Endothelial cell of umbilical vein (primary cell): Measurements from ENCODE around the gene MAP3K19. TPM values are rescaled to one million over a fixed set of nuclear protein-coding genes. Genes with fewer than 3 reads are reported as not detected.

Experiments used
- BruUV-seq: library from RNA; stranded (reverse); fragments of 400-500 nt; replicated peaks from 2 replicates; lab custom pipeline; 2021; lab: Mats Ljungman, UMichigan
- CTCF ChIA-PET: fragments of 300-600, 350-600 bp; sonication (Branson Sonifier 250); formaldehyde crosslinking; loops from one replicate; lab custom pipeline; 2021; ENCODE audit warnings: antibody characterized with exemption, inconsistent platforms; lab: Charles Lee
- POLR2A ChIA-PET: fragments of 300-600, 350-600 bp; sonication (Branson Sonifier 250); formaldehyde crosslinking; loops from one replicate; lab custom pipeline; 2021; ENCODE audit warnings: antibody characterized with exemption, inconsistent platforms; lab: Charles Lee
- DNase-seq: peaks from one replicate; pipeline ENCODE4 v3.0.0-alpha.2; 2011; ENCODE audit warnings: low read depth, low spot score
- FAIRE-seq: peaks from 2 replicates; lab custom pipeline; 2011; peaks lifted over from hg19 to GRCh38; lab: Jason Lieb, UNC
- H2AFZ ChIP-seq: 2 replicates; pipeline ENCODE4 v1.6.0; 2012; ENCODE audit warnings: low read depth, low read length, control low read depth, inconsistent platforms
- H3K27ac ChIP-seq: 2 replicates; pipeline ENCODE4 v1.5.1; 2011; ENCODE audit warnings: low read depth, mild to moderate bottlenecking, control low read depth, low read length, moderate library complexity; ENCODE audit not compliant: insufficient read depth
- H3K27me3 ChIP-seq, 2 experiments: 2 replicates each; pipeline versions ENCODE4 v1.6.0 to v1.6.1; 2011; ENCODE audit warnings: low read length in 2 of 2, mixed read lengths in 1 of 2; ENCODE audit not compliant: control insufficient read depth in 2 of 2, insufficient read depth in 2 of 2
- H3K36me3 ChIP-seq, 2 experiments: 2 replicates in 1 of 2; 3 replicates in 1 of 2; pipeline ENCODE4 v1.5.1; 2011; ENCODE audit warnings: low read length in 2 of 2, mild to moderate bottlenecking in 1 of 2, moderate library complexity in 1 of 2; ENCODE audit not compliant: control insufficient read depth in 2 of 2, insufficient read depth in 2 of 2; ENCODE audit errors: extremely low read depth in 1 of 2
- H3K4me1 ChIP-seq: 3 replicates; pipeline ENCODE4 v1.5.1; 2011; ENCODE audit warnings: mild to moderate bottlenecking, low read length; ENCODE audit not compliant: control insufficient read depth, insufficient read depth; ENCODE audit errors: extremely low read depth
- H3K4me2 ChIP-seq: 2 replicates; pipeline ENCODE4 v1.6.1; 2011; ENCODE audit warnings: low read length, control low read depth, mixed read lengths; ENCODE audit not compliant: insufficient read depth
- H3K4me3 ChIP-seq, 3 experiments: fragments of 200-600 bp in 1 of 3; sonication (generic), shearing (Covaris generic) in 1 of 3; replicated peaks in 1 of 3; 2 replicates each; pipeline ENCODE4 v1.5.1; 2011 to 2016; ENCODE audit warnings: control low read depth in 3 of 3, low read length in 3 of 3, mild to moderate bottlenecking in 2 of 3, inconsistent platforms in 1 of 3, low read depth in 1 of 3, moderate library complexity in 1 of 3; ENCODE audit not compliant: insufficient read depth in 1 of 3
- H3K79me2 ChIP-seq: 2 replicates; pipeline ENCODE4 v1.6.0; 2012; ENCODE audit warnings: low read length, inconsistent platforms; ENCODE audit not compliant: control insufficient read depth, insufficient read depth
- H3K9ac ChIP-seq: replicated peaks from 2 replicates; pipeline ENCODE3; 2011; ENCODE audit warnings: low read length, control low read depth; ENCODE audit not compliant: insufficient read depth; ENCODE audit errors: extremely low read depth
- H3K9me1 ChIP-seq: replicated peaks from 3 replicates; pipeline ENCODE4 v1.6.0; 2011; ENCODE audit warnings: mild to moderate bottlenecking, low read length; ENCODE audit not compliant: control insufficient read depth, insufficient read depth; ENCODE audit errors: extremely low read depth
- H3K9me3 ChIP-seq: replicated peaks from 2 replicates; pipeline ENCODE4 v1.5.1; 2012; ENCODE audit warnings: low read length, inconsistent platforms; ENCODE audit not compliant: control insufficient read depth, insufficient read depth
- H4K20me1 ChIP-seq: replicated peaks from 2 replicates; pipeline ENCODE3; 2011; ENCODE audit warnings: mild to moderate bottlenecking, low read length; ENCODE audit not compliant: control insufficient read depth, insufficient read depth; ENCODE audit errors: extremely low read depth
- CTCF ChIP-seq, 2 donors: IDR thresholded peaks; 1 replicate in 1 of 2; 2 replicates in 1 of 2; pipeline ENCODE4 v1.5.1; 2011; ENCODE audit warnings: low read length in 2 of 2, mild to moderate bottlenecking in 2 of 2, moderate library complexity in 2 of 2, control low read depth in 1 of 2, inconsistent platforms in 1 of 2, low read depth in 1 of 2; ENCODE audit not compliant: insufficient read depth in 1 of 2; ENCODE audit errors: extremely low read depth in 1 of 2
- EZH2 ChIP-seq: IDR thresholded peaks from 2 replicates; pipeline ENCODE4 v1.6.1; 2012; ENCODE audit warnings: borderline replicate concordance, low read depth, mild to moderate bottlenecking, moderate library complexity, low read length, inconsistent platforms; ENCODE audit not compliant: severe bottlenecking
- FOS ChIP-seq: IDR thresholded peaks from 2 replicates; pipeline ENCODE4 v1.6.1; 2011; ENCODE audit warnings: mild to moderate bottlenecking, low read length, moderate library complexity, borderline replicate concordance; ENCODE audit not compliant: insufficient read depth
- GATA2 ChIP-seq: IDR thresholded peaks from 2 replicates; pipeline ENCODE4 v1.7.0; 2011; ENCODE audit warnings: low read depth, mild to moderate bottlenecking, moderate library complexity, mixed read lengths, low read length; ENCODE audit not compliant: insufficient read length, insufficient read depth
- JUN ChIP-seq: IDR thresholded peaks from 2 replicates; pipeline ENCODE4 v1.6.1; 2011; ENCODE audit warnings: borderline replicate concordance, low read depth; ENCODE audit not compliant: insufficient read length, insufficient read depth
- MAX ChIP-seq: IDR thresholded peaks from 2 replicates; pipeline ENCODE4 v1.6.1; 2011; ENCODE audit not compliant: insufficient read depth, insufficient read length
- MYC ChIP-seq: IDR thresholded peaks from one replicate; pipeline ENCODE4 v1.6.1; 2011; ENCODE audit warnings: mild to moderate bottlenecking, low read depth, low read length
- POLR2A ChIP-seq: IDR thresholded peaks from 2 replicates; pipeline ENCODE4 v1.6.1; 2012; ENCODE audit warnings: low read depth, mild to moderate bottlenecking, control low read depth, low read length
- POLR2AphosphoS5 ChIP-seq: IDR thresholded peaks from 2 replicates; pipeline ENCODE4 v1.6.1; 2012; ENCODE audit warnings: low read depth, mild to moderate bottlenecking, control low read depth, low read length, moderate library complexity; ENCODE audit not compliant: insufficient read depth
- dilution Hi-C: fragments of 300-500 bp; cut with MboI; formaldehyde crosslinking; loops from one replicate; pipeline ENCODE4 v1.15.0; 2019; ENCODE audit warnings: low sequenced_read_pairs; ENCODE audit not compliant: extremely low pct_ligation_motif_present
- intact Hi-C: fragments of 100-400 bp; cut with micrococcal nuclease; formaldehyde crosslinking; loops from one replicate; pipeline ENCODE4 v1.10.0; 2022
- polyA plus RNA-seq, 4 experiments: library from polyadenylated mRNA; depleted of rRNA in 3 of 4; stranded (reverse) in 3 of 4; unstranded in 1 of 4; fragments of >200 nt; gene quantifications; 2 replicates each; pipeline versions ENCODE4 v1.2.1 to v1.2.3, GENCODE V29; 2011 to 2012; ENCODE audit warnings: missing spikeins in 1 of 4
- total RNA-seq: library from RNA; stranded (reverse); gene quantifications from 2 replicates; pipeline ENCODE4 v1.2.3, GENCODE V29; 2021

Gene MAP3K19
- total and polyA plus RNA-seq, 2 donors (not counting 3 experiments of a cell fraction or from before 2014, with no cell fraction given): not detected

- CTCF ChIA-PET: no interaction called here
- no peak for FAIRE-seq
- dilution Hi-C loops: no loop called here
These were observed 114.3 kb downstream of the MAP3K19 start for GRCh38 chr2:134932864-134933526.

More at GRCh38 chr2:134932864-134933526, 114.3 kb downstream of the MAP3K19 start:
- H3K36me3 ChIP-seq: peaks cover 0 to 4% of the 10 kb centered on the region in 2 experiments
- H4K20me1 ChIP-seq: peaks cover 25% of the 10 kb centered on the region
- intact Hi-C loops: no loop called here
- no peak overlapping the region for H2AFZ ChIP-seq
- no peak for DNase-seq
- H3K4me1 ChIP-seq: peaks cover 14% of the 10 kb centered on the region
- H3K4me2 ChIP-seq: no peak overlapping the region
- no TSS peak for BruUV-seq
- no peaks in the 10 kb centered on the region for H3K27me3 ChIP-seq
- H3K27ac ChIP-seq: no peak overlapping the region
- POLR2A ChIA-PET: no interaction called here
- H3K9ac ChIP-seq: no peak overlapping the region
- H3K9me1 ChIP-seq: peaks cover 2% of the 10 kb centered on the region
- peaks cover 94% of the 10 kb centered on the region for H3K79me2 ChIP-seq
- TF ChIP-seq EZH2 (no peak), CTCF (IDR thresholded peaks at IDR 0.05; ENCODE audit: extremely low read depth in 1 of 2, insufficient read depth in 1 of 2, low read depth in 1 of 2, low read length in 2 of 2) (no peak), FOS (no peak), POLR2AphosphoS5 (no peak), MAX (no peak), JUN (no peak), POLR2A (no peak), MYC (no peak), GATA2 (no peak)
- H3K9me3 ChIP-seq: no peaks in the 10 kb centered on the region
- no peak overlapping the region for H3K4me3 ChIP-seq
